Fibroblast of peridontal ligament (primary cell): ENCODE data around the gene TSC2.
A peak's percentile ranks its signal among the peaks of the same experiment; 100 is the strongest.

Experiments
- DNase-seq: peaks from one replicate; pipeline ENCODE4 v3.0.0-alpha.2; 2010; ENCODE audit errors: extremely low read depth

The TSC2 gene

DNA sequence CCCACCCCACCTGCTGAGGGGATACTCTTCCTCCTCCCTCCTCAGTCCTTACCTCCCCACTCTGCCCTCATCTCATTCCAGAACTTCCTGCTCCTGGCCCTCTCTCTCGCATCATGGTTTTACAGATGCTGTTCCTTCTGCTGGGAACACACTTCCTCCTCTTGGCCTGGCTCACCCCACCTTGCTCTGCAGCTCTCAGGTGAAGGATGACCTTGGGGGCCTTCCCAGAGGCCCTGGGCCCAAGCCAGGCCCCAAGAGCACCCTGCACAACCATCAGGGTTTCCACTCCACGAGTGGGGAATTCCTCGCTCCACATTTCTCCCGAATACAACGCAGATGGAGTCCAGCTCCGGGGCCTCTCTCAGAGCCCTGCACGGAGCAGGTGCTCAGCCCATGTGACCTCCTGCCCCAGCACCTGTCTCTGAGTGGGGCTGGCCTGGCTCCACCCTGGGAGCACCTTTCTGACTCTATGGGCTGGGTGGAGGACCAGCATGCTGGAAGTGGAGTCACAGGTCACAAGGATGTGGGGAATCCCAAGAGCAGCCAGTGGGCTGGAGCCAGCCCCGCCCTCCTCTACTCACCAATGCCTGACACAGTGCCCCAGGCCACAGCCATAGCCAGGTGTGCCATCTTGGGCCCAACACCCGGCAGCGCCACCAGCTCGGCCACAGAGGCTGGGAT lies 4.7 kb upstream of the TSC2 start:
- no peak for DNase-seq

DNA sequence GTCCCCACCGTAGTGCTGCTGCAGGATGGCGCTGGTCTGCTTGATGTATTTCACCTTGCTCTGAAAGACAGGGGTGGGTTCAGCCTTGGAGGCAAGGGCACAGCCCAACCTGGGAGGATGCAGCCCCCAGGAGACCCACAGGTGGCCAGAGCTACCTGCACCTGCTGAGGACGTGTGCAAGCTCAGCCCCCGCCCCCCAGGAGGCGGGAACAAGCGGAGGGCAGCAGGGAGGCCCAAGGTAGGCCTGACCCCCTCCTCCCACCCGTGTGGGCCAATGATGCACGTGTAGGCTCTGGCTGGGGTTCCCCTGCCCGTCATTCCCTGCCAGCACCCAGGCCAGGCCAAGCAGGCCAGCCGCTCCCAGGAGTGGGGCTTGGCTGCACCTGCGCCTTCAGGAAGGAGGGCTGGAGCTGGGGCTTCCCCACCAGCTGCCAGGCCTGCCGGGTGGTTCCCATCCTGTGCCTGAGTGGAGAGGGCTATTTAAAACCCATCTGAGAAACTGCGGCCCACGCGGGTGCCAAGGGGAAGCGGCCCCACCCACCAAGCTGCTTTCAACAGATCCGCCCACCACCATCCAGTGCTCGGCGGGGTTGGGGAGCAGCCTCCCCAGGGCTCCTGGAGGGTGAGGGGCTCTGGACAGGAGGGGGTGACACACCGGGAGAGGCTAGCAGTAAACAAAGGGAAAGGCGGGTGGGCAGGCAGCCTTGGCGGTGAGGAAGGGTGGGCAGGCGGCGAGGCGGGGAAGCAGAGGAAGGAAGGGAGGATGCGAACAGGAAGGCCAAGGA lies 3.9 kb upstream of the TSC2 start:
- DNase-seq, result no peak

DNA sequence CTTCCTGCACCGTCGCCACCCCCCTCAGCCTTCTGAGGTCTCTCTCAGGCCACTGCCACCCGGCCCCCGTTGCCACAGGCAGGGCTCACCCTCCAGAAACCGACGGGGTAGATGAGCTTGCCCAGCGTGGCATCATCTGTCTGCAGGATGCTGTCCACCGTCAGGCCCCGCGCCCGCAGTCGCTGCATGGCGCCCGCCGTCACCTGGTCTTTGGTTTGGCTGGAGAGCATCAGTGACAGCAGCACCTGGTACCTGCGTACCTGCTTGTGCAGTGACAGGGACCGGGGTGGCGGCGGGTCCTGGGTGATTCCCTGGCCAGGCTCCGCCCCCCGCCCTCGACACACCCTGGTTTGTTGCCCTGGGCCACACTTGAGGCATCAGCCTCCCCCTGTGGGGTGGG lies 3.2 kb upstream of the TSC2 start:
- DNase-seq, result no peak

DNA sequence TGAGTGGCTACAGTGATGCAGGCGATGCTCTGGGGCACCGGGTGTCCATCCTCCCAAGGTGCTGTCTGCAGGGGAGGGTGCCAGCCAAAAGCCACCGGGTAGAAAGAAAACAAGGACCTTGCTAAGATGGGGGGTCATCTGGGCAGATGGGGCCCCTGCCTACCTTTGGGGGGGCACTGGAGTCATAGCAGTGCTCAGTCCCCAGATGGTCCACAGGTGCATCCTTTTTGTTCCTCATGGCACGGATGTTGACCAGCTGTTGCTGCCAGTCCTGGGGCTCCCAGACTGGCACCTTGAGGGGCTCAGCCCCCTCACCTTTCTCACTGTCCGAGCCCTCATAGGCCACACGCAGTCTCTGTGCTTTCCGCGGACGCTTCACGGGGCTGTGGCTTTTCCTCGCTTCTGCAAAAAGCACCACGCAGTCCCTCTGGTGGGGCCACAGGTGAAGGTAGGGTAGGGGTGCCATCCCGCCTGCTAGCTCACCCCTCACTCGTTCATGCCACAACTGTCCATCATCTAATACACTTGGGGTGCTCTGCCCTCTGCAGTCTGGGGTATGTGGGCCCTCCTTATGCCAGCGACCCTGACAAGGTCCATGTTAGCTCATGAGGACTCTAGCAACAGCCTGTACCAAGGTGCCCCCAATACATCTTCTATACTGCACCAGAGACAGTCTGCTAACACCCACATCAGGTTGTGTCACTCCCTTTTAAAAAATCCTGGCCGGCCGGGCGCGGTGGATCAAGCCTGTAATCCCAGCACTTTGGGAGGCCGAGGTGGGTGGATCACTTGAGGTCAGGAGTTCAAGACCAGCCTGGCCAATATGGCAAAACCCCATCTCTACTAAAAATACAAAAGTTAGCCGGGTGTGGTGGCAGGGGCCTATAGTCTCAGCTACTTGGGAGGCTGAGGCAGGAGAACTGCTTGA lies 1.6 kb upstream of the TSC2 start:
- DNase-seq, result no peak

DNA sequence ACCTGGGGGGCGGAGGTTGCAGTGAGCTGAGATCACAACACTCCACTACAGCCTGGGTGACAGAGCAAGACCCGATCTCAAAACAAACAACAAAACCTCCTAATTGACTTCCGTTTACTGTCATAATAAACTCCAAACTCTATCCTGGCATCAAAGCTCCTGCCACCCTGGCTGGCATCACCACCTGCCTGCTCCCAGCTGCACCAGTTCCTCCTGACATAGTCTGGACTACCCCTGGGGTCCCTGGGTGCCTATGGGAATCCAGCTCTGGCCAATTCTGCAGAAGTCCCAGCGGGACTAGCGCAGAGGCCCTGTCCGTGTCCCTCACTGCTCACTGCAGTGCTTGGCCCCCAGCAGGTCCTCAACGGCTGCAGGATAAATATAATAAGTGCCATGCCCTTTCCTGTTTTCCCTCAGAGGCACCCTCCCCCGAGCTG lies 874 bp upstream of the TSC2 start:
- DNase-seq, result no peak

DNA sequence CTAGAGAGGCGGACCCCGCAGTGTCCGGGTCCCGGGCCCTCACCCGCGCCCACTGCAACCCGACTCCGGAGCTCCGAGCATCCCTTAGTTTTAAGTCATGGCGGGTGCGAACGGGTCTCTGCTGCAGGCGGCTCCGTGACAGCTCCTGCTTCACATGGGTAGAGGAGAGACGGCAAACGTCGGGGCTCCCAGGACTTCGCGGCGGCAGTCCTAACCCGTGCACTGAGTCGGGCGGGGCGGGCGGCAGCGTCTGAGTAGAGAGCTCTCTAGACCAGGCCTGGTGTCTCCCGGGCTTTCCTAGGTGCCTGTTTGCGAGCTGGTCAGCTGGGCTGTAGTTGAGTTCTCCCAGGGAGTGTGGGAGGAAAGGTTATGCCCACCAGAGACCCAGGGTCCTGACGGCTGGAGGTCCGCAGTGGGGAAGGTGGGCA lies 345 bp downstream of the TSC2 start:
- no peak for DNase-seq

DNA sequence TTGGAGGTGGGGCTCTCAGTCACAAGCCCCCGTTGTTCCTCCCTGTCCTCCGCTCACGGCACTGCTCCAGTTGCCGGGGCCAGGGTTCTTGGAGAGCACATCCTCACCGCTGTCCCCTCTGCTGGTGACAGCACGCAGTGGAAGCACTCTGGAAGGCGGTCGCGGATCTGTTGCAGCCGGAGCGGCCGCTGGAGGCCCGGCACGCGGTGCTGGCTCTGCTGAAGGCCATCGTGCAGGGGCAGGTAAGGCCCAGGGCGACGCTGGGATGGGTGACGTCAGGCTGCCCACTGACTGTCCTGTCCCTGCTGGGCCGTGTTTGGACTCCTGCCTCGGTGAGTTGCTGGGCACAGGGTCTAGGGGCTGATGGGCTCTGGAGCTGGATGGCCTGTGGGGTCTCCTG lies 5.4 kb downstream of the TSC2 start:
- no peak for DNase-seq

DNA sequence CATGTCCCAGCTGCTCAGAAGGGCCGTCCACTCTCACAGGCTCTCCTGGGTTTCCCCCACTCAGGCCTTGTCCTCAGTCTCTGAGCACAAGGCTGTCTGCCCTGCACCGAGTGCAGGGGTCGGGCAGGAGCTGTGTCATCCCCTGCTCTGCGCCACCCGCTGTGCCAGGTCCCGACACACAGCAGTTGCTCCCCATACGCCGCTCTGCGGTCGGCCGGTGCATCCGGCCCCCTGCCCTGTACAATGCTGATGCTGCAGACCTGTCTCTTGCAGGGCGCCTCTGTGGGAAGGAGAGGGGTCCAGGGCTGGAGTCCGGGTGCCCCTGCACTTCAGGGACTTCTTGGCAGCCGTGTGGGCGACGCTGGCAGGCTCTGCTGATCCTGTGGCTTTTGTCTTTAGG lies 6.1 kb downstream of the TSC2 start:
- no peak for DNase-seq

DNA sequence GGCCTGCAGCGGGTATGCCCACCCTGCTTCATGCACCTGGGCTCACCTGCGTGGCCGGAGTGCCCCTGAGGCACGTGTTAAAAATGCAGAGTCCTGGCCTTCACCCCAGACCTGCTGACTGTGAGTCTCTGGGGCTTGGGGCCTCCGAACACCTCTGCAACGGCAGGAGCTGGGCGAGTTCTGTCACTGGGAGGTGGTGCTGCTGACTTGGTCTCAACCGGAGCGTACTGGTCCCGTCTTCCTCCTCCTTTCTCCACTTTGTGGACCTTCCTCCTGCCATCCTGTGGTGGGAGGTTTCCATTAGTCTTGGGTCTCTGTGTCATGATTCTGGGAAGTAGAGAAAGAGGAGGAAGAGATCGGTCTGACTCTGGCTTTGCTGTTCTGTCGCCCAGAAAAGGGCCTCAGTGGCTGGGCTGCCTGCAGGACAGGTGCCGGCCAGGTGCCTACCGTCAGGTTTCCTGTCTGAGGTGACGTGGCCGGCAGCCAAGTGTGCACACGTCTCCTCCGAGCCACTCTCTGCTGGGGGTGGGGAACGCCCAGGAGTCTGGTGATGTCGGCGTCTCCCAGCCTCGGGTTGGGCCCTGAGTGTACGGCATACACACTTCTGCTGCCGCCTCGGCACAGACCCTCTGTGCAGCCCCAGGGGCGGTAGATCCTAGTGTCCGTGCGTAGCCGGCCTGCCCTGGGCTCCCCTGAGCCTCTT lies 6.9 kb downstream of the TSC2 start:
- no peak for DNase-seq

DNA sequence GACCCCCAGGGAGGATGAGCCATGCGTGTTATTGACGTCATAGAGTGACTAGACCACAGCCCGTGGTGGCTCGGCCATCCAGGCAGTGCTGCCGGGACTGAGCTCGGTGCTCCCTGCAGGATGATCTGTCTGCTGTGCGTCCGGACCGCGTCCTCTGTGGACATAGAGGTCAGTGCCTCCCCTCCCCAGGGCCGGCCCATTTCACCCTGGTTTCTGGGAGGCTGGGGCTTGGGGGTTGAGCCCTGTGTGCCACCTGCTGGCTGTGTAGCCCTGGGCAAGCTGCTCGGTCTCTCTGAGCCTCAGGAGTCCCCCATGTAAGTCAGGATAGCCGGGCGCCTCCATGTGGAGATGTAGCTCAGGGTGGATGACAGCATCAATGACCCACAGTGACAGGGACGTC lies 8.3 kb downstream of the TSC2 start:
- DNase-seq, result peak; percentile 20

DNA sequence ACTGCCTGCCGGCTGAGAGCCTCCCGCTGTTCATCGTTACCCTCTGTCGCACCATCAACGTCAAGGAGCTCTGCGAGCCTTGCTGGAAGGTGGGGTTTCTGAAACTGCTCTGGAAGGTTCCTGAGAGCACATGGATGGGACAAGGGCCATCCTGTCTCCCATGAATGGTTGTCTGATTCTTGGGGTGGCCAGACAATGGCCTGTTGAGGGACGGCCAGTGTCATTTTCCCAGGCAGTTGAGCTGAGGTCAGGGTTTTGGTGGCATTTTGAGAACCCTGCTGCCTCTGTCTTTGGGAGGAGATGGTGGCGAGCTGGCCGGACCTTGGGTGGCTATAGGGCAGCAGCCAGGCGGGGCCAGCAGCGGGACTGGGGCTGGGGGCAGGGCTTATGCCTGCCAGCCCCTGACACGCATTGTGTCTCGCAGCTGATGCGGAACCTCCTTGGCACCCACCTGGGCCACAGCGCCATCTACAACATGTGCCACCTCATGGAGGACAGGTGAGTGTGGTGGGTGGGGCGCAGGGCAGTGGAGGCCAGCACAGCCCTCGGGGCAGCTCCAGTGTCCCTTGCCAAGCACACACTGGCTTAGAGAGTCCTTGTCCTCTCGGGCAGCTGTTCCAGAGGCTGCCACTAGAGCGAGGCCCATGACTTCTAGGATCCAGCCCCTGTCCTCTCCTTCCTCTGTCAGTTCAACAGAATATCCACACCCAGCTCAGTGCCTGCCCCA lies 9.1 kb downstream of the TSC2 start:
- no peak for DNase-seq

DNA sequence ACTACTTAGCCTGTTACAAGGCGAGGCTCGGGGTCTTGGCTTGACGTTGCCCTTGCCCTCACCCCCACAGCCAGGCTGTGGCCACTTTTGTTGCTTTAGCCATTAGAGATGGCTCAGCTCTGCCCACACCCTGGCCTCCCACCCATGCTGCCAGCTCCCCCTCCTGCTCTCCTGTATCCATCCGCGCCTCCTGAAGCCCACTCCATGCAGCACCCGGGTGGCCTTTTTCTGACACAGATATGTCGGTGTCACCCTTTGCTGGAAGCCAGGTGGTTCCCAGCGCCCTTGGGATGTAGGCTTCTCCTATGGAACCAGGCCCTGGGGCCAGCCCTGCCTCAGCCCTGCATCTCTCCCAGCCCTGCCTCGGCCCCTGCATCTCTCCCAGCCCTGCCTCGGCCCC lies 9.7 kb downstream of the TSC2 start:
- DNase-seq, result no peak

DNA sequence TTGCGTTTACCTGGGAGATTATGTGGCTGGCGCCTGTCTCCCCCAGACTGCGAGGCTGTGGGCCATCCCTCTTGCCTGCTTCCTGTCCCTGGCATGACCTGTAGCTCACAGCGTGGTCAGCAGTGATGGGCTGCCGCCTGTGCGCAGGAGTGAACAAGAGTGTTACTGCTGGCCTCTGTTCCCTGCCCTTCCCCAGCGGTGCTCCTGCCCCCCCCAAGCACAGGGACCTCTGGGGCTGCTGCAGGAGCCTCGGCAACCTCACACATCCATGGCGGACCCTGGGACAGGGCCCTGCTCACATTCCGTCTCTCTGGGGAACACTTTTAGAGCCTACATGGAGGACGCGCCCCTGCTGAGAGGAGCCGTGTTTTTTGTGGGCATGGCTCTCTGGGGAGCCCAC lies 10.6 kb downstream of the TSC2 start:
- DNase-seq, result no peak

DNA sequence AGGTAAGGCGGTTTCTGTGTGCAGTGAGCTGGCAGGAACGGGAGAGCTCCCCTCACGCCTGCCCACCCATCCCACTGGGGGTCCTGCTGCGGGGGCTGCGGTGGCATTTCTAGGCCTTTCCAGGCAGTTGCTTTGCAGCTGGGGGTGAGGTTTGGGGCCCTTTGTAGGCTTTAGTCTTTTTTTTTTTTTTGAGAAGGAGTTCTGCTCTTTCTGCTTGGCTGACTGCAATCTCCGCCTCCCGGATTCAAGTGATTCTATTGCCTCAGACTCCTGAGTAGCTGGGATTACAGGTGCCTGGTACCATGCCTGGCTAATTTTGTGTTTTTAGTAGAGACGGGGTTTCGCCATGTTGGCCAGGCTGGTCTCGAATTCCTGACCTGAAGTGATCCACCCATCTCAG lies 11.1 kb downstream of the TSC2 start:
- no peak for DNase-seq

DNA sequence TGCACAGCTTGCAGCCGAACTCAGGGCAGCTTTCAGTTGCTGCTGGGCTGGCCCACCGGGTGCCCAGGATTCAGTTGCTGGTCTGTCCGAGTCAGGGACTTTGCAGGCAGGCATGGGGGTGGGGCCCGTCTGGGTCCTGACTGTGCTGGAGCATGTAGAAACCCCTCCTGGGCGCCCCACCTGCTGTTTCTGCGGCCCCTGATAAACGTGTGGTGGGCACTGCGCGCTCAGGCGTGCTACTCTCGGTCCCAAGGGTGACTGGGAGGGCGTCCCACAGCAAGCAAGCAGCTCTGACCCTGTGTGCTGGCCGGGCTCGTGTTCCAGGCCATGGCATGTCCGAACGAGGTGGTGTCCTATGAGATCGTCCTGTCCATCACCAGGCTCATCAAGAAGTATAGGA lies 12.6 kb downstream of the TSC2 start:
- DNase-seq, result no peak

DNA sequence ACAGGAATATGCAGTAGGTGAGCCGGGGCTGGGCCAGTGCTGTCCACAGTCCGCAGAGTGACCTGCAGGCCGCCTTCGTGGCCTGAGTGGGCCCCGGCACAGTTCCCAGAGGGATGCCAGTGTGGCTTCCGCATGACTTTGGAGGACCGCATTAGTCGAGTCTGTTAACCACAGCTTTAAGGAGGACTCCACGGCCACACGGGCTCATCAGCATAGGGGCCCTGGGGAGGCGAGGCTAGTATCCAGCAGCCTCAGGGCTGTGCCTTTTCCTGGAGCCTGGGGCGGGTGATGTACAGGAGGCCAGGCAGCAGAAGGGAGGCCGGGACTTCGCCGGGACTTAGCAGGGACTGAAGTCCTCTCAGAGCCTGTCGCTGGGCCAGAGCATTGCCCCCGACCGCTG lies 13.2 kb downstream of the TSC2 start:
- no peak for DNase-seq

DNA sequence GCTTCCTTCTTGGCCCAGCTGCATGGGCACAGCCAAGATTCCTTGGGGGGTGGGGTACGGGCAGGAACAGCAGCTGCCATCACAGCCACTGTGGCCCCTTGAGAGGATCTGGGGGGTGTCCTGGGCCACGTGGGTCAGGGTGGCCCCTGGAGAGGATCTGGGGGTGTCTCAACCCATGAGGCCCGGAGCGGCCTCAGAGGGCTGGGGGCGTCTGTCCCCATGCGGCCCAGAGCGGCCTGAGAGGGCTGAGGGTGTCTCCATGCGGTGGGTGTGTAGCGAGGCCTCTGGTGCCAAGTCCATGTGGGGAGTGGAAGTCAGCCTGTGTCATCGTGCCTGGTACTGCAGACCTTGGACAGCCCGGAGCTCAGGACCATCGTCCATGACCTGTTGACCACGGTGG lies 13.7 kb downstream of the TSC2 start:
- DNase-seq, result no peak

DNA sequence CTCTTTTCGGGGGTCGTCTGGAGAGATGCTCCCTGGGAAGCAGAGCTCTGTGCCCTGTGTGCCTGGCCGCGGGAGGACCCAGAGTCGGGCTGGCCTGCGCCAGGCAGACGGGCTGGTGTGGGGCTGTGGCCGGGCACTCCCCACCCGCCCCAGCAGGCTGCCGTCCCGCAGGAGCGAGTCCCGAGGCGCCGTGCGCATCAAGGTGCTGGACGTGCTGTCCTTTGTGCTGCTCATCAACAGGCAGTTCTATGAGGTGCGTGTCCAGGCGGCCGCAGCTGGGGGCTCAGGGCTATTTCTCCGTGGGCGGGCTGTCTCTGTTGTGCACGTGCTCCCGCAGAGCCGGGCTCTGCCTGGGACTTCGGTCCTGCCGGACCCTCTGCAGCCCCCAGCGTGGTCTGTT lies 15.0 kb downstream of the TSC2 start:
- DNase-seq, result no peak

DNA sequence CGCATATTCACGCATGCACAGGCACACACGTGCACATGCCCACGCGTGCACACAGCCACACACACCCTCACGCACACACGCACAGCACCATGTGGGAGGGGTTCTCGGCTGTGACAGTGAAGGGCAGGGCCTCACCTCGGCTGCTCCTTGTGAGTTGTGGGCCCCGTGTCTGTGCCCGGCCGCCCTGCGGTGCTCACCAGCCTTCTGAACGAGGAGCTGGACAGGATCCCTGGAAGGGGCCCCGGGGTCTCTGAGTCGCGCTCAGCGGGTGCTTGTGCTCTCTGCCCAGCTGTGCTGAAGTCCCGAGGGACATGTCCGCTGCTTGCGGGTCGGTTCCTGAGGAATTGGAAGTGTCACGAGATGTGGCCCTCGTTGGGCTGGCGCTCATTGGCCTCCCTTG lies 16.1 kb downstream of the TSC2 start:
- no peak for DNase-seq

DNA sequence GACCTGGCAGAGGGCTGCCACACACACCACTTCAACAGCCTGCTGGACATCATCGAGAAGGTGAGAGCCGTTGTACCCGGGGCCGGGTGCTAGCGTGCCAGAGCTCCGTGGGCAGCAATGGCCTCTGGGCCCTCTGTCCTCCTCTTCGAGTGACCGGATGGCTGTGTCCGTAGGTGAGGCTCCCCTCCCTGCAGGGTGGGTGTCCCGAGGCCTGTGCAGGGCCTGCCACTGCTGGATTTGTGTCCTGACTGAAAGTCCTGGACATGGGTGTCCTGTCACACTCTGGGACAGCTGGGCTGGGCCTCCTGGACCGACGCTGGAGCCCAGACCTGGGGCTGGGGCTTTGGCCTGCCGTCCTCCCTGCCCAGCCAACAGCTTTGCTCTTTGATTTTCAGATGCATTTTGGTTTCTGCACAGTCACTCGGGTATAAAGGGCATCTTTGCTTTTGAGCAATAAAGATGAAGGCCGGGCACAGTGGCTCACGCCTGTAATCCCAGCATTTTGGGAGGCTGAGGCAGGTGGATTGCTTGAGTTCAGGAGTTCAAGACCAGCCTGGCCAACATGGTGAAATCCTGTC lies 16.7 kb downstream of the TSC2 start:
- DNase-seq, result no peak

DNA sequence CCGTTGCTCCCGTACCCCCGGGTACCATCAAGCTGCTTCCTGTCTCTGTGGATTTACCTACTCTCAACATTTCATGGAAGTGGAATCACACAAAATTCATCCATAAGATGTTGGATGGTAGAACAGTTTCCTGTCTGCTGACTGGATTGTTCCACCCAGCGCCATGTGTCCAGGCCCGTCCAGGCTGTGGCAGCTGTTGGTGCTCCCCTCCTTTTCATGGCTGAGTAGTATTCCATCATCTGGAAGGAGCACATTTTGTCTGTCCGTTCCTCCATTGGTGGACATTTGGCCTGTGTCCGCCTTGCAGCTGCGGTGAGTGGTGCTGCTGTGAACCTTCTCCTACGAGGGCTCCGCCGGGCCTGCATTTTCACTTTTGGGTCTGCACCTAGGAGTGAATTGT lies 18.4 kb downstream of the TSC2 start:
- DNase-seq, result no peak
